Ovary (tissue), 9 donors: ENCODE measurements around the gene SFTPA1. TPM values are rescaled to one million over a fixed set of nuclear protein-coding genes. Genes with fewer than 3 reads are reported as not detected.
"Not testable (repeated sequence)": the region's sequence is repeated elsewhere in the genome, so short reads cannot be mapped to it uniquely, and the experiment has no call there.

Experiments
- DNase-seq, 5 donors: peaks; one replicate each; pipeline ENCODE4 v3.0.0-alpha.2; 2019 to 2020
- H3K27ac ChIP-seq, 2 donors: fragments of 200-600 bp; one replicate each; pipeline versions ENCODE4 v1.5.1 to v1.8.0; 2019 to 2022
- H3K27me3 ChIP-seq: fragments of 200-600 bp; one replicate; pipeline ENCODE4 v1.8.0; 2022
- H3K36me3 ChIP-seq: fragments of 200-600 bp; sonication (generic); one replicate; pipeline ENCODE4 v1.5.1; 2019
- H3K4me1 ChIP-seq: one replicate; pipeline ENCODE4 v1.8.1; 2013; ENCODE audit warnings: mild to moderate bottlenecking, moderate library complexity; ENCODE audit not compliant: insufficient read depth
- H3K4me3 ChIP-seq: fragments of 200-600 bp; sonication (generic); one replicate; pipeline ENCODE4 v1.5.1; 2017
- H3K9me3 ChIP-seq, 2 donors: fragments of 200-600 bp in 1 of 2; sonication (generic) in 1 of 2; one replicate each; pipeline versions ENCODE4 v1.5.1 to v1.8.1; 2013 to 2019; ENCODE audit warnings: mild to moderate bottlenecking in 1 of 2, moderate library complexity in 1 of 2
- CTCF ChIP-seq, 3 donors: fragments of 450-650 bp in 2 of 3; fragments of 200-600 bp in 1 of 3; IDR thresholded peaks; one replicate each; pipeline versions ENCODE4 v1.5.1 to v1.8.0; 2016 to 2022; ENCODE audit warnings: antibody characterized with exemption in 3 of 3, mild to moderate bottlenecking in 1 of 3
- EP300 ChIP-seq: sonication (generic); formaldehyde crosslinking; IDR thresholded peaks from one replicate; pipeline ENCODE4 v1.6.1; 2017; ENCODE audit warnings: antibody characterized with exemption
- POLR2A ChIP-seq: fragments of 450-650 bp; IDR thresholded peaks from one replicate; pipeline ENCODE4 v1.6.1; 2017; ENCODE audit warnings: antibody characterized with exemption, mild to moderate bottlenecking, moderate library complexity
- WGBS, 3 donors: extraction: QIAGEN DNeasy Blood & Tissue Kit in 1 of 3; methylation state at CpG; one replicate each; pipeline versions ENCODE4 v1.1.5 to v1.1.7; 2013 to 2017; 5-methylcytosine and 5-hydroxymethylcytosine counted together
- intact Hi-C, 4 donors: fragments of 100-400 bp; cut with DNase I; formaldehyde crosslinking; loops; one replicate each; pipeline versions ENCODE4 v1.11.0 to v1.15.1; 2022 to 2023
- polyA plus RNA-seq, 2 donors: library from polyadenylated mRNA; stranded (reverse); fragments of 200-250 nt in 1 of 2; fragments of 350-450 nt in 1 of 2; fragmentation: Illumina TruSeq in 1 of 2; extraction: RNeasy Lipid Tissue Mini Kit (QIAGEN cat#74804) in 1 of 2; gene quantifications; one replicate each; pipeline ENCODE4 v1.2.3, GENCODE V29; 2013 to 2014
- total RNA-seq, 7 donors: library from RNA; depleted of rRNA in 2 of 7; stranded (reverse); fragments of >200 nt in 2 of 7; fragmentation: NEBNext Ultra II Directional in 3 of 7; extraction: Animal tissue kit (Norgen Biotek cat#: 25700) in 3 of 7; gene quantifications; one replicate each; pipeline versions ENCODE4 v1.1.0 to v1.2.4, GENCODE V29; 2016 to 2023
- donor health status: DM: no; HTN: no; CAD: no; lungs with moderate emphysema.
- donor health status: DM: no; HTN: no; CAD: no.
- donor health status: Bipolar disorder and iron deficiency.
- donor health status: DM: yes; HTN: yes; CAD: no.
- donor health status: DM: no; HTN: no; CAD: no.
- donor health status: DM: yes; HTN: yes; CAD: no.

The SFTPA1 gene
- total and polyA plus RNA-seq, 9 donors, result 0.10 to 6.6 (median 0.55) TPM; not detected in 3

DNA sequence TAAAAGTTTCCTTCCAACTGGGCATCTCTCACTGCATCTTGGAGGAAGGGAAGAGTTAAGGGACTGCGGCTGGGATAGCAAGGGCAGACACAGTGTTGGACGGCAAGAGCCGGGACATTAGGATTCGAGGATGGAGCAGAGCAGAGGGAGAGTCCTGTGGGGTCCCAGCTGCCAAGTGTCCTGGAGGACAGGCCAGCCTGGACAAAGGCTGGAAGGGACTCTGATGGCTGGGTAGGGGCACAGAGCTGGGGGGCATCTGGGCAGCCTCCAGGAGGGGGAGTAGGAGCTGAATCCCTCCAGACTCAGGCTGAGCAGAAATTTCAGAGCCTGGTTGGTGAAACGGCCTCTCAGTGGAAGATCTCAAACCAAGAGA is 19.2 kb downstream of the SFTPA1 start:
- no peak for TF ChIP-seq CTCF (IDR thresholded peaks at IDR 0.05)
- no peak for TF ChIP-seq EP300
- TF ChIP-seq POLR2A, result no peak
- WGBS, 3 donors, result 74 to 89% (median 85%) methylated on average over 5 of the region's 5 CpGs

DNA sequence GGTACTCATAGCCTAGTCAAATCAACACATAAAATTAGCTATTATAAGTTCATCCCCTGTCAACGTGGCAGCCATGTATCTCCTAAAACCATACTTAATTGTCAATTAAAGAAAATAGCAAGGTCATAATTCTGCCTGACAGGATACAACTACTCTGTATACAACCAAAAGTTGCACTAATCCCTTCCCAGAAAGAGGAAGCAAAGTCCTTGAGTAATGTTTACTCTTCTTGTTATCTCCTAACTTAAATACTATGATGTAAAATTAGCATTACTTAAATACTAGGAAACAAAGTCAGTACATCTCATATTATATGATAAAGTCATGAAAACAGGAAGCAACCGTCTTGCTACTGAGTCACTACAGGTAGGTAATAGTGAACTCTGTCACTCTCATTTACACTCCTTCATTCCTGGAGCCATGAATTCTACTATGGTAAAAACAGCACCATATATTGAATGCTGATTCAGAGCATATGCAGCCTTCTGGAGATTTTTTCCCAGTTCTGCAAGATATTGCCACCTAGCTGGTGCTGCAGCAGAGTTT is 26.0 kb downstream of the SFTPA1 start:
- H3K36me3 ChIP-seq, H3K27ac ChIP-seq, H3K27me3 ChIP-seq, DNase-seq, H3K9me3 ChIP-seq, intact Hi-C loops, H3K4me3 ChIP-seq, H3K4me1 ChIP-seq: not testable (repeated sequence)
- 62 to 78% (median 63%) methylated on average over 2 of the region's 2 CpGs for WGBS, 3 donors

More for the DNA sequence above, 19.2 kb downstream of the SFTPA1 start:
- Histone ChIP-seq H3K9me3 (no peaks in the 10 kb centered on the region), H3K4me1 (no peaks in the 10 kb centered on the region), H3K4me3 (no peak overlapping the region), H3K27me3 (no peaks in the 10 kb centered on the region), H3K27ac (no peak overlapping the region), H3K36me3 (no peaks in the 10 kb centered on the region)
- intact Hi-C loops, result no loop called here
- no peak for DNase-seq

DNA sequence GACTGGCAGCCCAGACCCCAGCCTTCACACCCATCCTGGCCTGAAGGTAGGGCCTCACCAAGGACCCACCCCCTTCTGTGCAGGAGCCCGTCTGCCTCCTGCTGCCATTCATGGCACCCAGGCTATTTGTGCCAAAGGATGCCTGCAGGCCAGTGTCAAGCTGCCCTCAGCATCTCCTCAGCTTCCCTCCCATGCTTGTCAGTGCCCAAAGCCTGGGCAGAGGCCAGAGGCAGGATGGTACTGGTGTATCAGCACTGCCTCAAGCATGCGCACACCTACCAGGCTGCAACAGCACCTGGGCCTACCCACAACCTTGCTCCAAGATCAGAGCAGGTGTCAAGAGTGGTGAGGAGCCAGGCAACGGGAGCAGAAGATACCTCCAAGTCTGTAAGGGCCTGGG is 27.6 kb downstream of the SFTPA1 start:
- intact Hi-C loops, result no loop called here
- no peak overlapping the region for H3K27ac ChIP-seq
- H3K27me3 ChIP-seq, result no peaks in the 10 kb centered on the region
- H3K36me3 ChIP-seq, result no peaks in the 10 kb centered on the region
- no peaks in the 10 kb centered on the region for H3K9me3 ChIP-seq
- DNase-seq, result no peak
- no peak overlapping the region for H3K4me3 ChIP-seq
- WGBS, 3 donors, result 94 to 95% (median 95%) methylated on average over 3 of the region's 3 CpGs
- no peaks in the 10 kb centered on the region for H3K4me1 ChIP-seq
- TF ChIP-seq EP300 (no peak), CTCF (IDR thresholded peaks at IDR 0.05) (no peak)

- H3K36me3 ChIP-seq, intact Hi-C loops, H3K27me3 ChIP-seq, H3K27ac ChIP-seq, H3K4me1 ChIP-seq, H3K9me3 ChIP-seq, H3K4me3 ChIP-seq, DNase-seq: not testable (repeated sequence)
- 86 to 89% (median 87%) methylated on average over 2 of the region's 2 CpGs for WGBS, 3 donors
Measured at GRCh38 chr10:79652695-79653094, 42.0 kb downstream of the SFTPA1 start.

- H3K27me3 ChIP-seq, DNase-seq, intact Hi-C loops, H3K9me3 ChIP-seq, H3K4me3 ChIP-seq, H3K27ac ChIP-seq, H3K4me1 ChIP-seq, H3K36me3 ChIP-seq: not testable (repeated sequence)
Measured at GRCh38 chr10:79663287-79663686, 52.5 kb downstream of the SFTPA1 start.

DNA sequence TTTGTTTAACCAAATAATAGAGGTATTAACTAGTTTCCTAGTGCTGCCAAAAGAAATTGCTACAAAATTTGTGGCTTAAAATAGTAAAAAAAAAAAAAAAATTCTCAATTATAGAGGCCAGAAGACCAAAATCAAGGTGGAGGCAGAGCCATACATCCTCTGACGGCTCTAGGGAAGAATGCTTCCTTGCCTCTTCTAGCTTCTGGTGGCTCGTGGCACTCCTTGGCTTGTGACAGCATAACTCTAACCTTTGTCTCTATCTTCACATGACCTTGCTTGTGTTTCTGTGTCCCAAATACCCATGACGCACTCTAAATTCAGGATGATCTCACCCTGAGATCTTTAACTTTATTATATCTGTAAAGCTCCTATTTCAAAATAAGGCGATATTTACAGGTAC is 53.9 kb downstream of the SFTPA1 start:
- intact Hi-C loops, H3K27ac ChIP-seq, DNase-seq, H3K4me1 ChIP-seq, H3K36me3 ChIP-seq, H3K4me3 ChIP-seq, H3K27me3 ChIP-seq, H3K9me3 ChIP-seq: not testable (repeated sequence)
- WGBS, 3 donors, result 45 to 78% (median 72%) methylated on average over 4 of the region's 4 CpGs

Other genes with a start within 250 kb of the SFTPA1 start
- gene ZCCHC24, start 165.3 kb upstream of the SFTPA1 start, total RNA-seq, result 10 to 100 TPM; 21.6 to 92.1 (median 72.0) TPM
- gene ZCCHC24, start 165.3 kb upstream of the SFTPA1 start, polyA plus RNA-seq, result 10 to 100 TPM; 33.5 to 35.9 TPM
- under 1 TPM in 6 of 7 donors, not detected in 1; 0.10 to 0.72 (median 0.21) TPM for gene EIF5AL1, start 98.4 kb upstream of the SFTPA1 start, total RNA-seq
- under 1 TPM; 0.15 to 0.43 TPM for gene EIF5AL1, start 98.4 kb upstream of the SFTPA1 start, polyA plus RNA-seq
- 1 to 10 TPM in 3 of 7 donors, under 1 TPM in 2, not detected in 2; 0.46 to 9.1 (median 1.2) TPM for gene SFTPA2, start 50.5 kb upstream of the SFTPA1 start, total RNA-seq
- gene SFTPA2, start 50.5 kb upstream of the SFTPA1 start, polyA plus RNA-seq, result under 1 TPM; 0.04 to 0.22 TPM
- 1 to 10 TPM in 5 of 7 donors, under 1 TPM in 2; 0.36 to 2.7 (median 1.2) TPM for gene NUTM2B, start 92.3 kb downstream of the SFTPA1 start, total RNA-seq
- gene NUTM2B, start 92.3 kb downstream of the SFTPA1 start, polyA plus RNA-seq, result 1 to 10 TPM in 1 of 2 donors, not detected in 1; 1.1 TPM
- under 1 TPM in 4 of 7 donors, not detected in 3; 0.12 to 0.31 (median 0.26) TPM for gene NUTM2E, start 215.8 kb downstream of the SFTPA1 start, total RNA-seq
- under 1 TPM; 0.30 to 0.53 TPM for gene NUTM2E, start 215.8 kb downstream of the SFTPA1 start, polyA plus RNA-seq